ENCODE measurements around the gene PCAT6.
"Not testable (repeated sequence)": the region's sequence is repeated elsewhere in the genome, so short reads cannot be mapped to it uniquely, and the experiment has no call there.

The PCAT6 gene

DNA sequence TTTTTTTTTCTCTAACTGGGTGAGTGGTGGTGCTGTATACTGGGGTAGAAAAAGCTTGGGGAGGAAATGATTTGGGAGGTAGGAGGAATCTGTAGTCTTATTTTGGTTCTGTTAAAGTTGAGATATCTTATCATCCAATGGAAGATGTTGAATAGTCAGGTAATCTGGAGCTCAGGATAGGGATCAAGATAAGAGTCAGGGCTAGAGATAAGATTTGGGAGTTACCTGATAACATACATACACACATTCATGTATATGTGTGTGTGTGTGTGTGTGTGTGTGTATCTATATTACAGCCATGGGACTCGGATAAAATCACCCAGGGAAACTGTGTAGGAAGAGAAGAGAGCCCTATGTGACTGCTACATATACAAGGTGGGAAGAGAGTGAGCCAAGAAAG, 8.1 kb downstream of the PCAT6 start:
- no peak for DNase-seq
- Mint-ChIP-seq H3K4me1 (peaks cover 7% of the 10 kb centered on the region), H3K4me3 (no peak overlapping the region), H3K27me3 (ENCODE audit: low read depth, poor library complexity) (peaks cover 48% of the 10 kb centered on the region), H3K27ac (no peak overlapping the region), H3K9me3 (no peaks in the 10 kb centered on the region), H3K36me3 (ENCODE audit: low read depth) (no peaks in the 10 kb centered on the region)
- TF ChIP-seq, protein P1, sequence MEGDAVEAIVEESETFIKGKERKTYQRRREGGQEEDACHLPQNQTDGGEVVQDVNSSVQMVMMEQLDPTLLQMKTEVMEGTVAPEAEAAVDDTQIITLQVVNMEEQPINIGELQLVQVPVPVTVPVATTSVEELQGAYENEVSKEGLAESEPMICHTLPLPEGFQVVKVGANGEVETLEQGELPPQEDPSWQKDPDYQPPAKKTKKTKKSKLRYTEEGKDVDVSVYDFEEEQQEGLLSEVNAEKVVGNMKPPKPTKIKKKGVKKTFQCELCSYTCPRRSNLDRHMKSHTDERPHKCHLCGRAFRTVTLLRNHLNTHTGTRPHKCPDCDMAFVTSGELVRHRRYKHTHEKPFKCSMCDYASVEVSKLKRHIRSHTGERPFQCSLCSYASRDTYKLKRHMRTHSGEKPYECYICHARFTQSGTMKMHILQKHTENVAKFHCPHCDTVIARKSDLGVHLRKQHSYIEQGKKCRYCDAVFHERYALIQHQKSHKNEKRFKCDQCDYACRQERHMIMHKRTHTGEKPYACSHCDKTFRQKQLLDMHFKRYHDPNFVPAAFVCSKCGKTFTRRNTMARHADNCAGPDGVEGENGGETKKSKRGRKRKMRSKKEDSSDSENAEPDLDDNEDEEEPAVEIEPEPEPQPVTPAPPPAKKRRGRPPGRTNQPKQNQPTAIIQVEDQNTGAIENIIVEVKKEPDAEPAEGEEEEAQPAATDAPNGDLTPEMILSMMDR (IDR thresholded peaks at IDR 0.05), result no peak

DNA sequence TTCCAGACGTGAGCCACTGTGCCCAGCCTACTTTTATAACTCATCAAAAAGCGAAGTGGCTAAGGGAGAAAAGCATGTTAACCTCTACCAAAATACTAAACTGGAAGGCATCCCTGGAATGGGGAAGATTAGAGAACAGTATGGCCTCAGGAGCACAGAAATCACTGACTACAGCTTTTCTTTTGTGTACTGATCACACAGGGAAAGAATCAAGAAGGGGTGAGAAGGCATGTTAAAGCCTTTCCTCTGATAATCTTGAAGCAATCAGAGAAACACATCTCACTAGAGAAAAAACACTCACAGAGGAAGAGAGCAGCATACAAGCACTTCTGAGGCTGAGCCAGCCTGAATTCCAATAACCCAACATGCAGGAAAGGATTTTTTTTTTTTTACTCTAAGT, 10.7 kb downstream of the PCAT6 start:
- Mint-ChIP-seq H3K27me3 (ENCODE audit: low read depth, poor library complexity) (peaks cover 43% of the 10 kb centered on the region), H3K4me3 (no peak overlapping the region), H3K4me1 (no peaks in the 10 kb centered on the region), H3K27ac (peak overlapping the region; percentile 34), H3K36me3 (ENCODE audit: low read depth) (no peaks in the 10 kb centered on the region), H3K9me3 (no peaks in the 10 kb centered on the region)
- no peak for DNase-seq
- TF ChIP-seq, protein P1 (IDR thresholded peaks at IDR 0.05), result no peak

DNA sequence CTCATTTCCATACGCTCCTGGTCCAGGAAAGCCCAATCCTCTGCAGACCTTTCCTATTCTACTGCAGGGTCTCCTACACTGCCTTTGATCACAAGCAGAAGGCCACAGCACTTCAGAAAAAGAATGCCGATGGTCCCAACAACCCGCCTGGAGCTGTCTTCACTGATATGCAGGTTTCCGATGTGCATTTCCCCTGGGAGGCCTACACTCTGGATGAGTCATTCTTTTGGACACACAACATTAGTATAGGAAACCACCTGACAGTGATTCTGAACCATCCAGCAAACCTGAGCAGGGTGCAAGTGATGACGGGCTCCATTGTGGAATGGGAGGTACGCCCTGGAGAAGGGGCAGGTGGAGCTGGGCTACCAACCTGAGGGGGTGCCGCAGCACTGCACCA, 15.0 kb downstream of the PCAT6 start:
- H3K27me3 Mint-ChIP-seq (ENCODE audit: low read depth, poor library complexity), result peaks cover 33% of the 10 kb centered on the region
- H3K4me1 Mint-ChIP-seq, result no peaks in the 10 kb centered on the region
- no peaks in the 10 kb centered on the region for H3K9me3 Mint-ChIP-seq
- no peaks in the 10 kb centered on the region for H3K36me3 Mint-ChIP-seq (ENCODE audit: low read depth)
- no peak for DNase-seq
- TF ChIP-seq, protein P1 (IDR thresholded peaks at IDR 0.05), result no peak
- H3K4me3 Mint-ChIP-seq, result no peak overlapping the region
- H3K27ac Mint-ChIP-seq, result no peak overlapping the region

DNA sequence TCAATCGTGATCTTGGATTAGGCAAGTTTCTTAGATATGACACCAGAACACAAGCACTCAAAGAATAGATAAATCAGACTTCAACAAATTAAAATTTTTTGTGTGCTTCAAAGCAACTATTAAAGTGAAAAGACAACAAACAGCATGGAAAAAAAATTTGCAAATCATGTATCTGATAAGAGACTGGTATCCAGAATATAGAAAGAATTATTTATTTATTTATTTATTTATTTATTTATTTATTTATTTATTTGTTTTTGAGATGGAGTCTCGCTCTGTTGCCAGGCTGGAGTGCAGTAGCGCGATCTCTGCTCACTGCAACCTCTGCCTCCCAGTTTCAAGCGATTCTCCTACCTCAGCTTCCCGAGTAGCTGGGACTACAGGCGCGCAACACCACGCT, 18.5 kb downstream of the PCAT6 start:
- not testable (repeated sequence) for DNase-seq; H3K27ac Mint-ChIP-seq; H3K36me3 Mint-ChIP-seq (ENCODE audit: low read depth); H3K4me3 Mint-ChIP-seq; H3K4me1 Mint-ChIP-seq; H3K9me3 Mint-ChIP-seq
- H3K27me3 Mint-ChIP-seq (ENCODE audit: low read depth, poor library complexity), result peaks cover 27% of the 10 kb centered on the region

DNA sequence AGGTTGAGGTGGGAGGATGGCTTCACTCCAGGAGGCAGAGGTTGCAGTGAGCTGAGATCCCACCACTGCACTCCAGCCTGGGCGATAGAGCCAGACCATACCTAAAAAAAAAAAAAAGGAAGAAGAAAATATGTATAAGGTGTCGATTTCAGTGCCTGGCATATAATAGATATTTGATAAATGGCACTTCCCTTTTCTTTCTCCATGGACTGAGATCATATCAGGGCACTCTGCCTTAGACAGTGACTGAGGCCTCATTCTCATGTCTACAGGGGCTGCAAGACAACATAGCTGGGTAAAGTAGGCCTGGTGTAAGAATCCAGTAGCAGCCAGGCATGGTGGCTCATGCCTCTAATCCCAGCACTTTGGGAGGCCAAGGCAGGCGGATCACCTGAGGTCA, 21.2 kb downstream of the PCAT6 start:
- no peak overlapping the region for H3K27ac Mint-ChIP-seq
- H3K4me3 Mint-ChIP-seq, result no peak overlapping the region
- H3K36me3 Mint-ChIP-seq (ENCODE audit: low read depth), result no peaks in the 10 kb centered on the region
- no peaks in the 10 kb centered on the region for H3K4me1 Mint-ChIP-seq
- H3K27me3 Mint-ChIP-seq (ENCODE audit: low read depth, poor library complexity), result peaks cover 24% of the 10 kb centered on the region
- DNase-seq, result no peak
- no peaks in the 10 kb centered on the region for H3K9me3 Mint-ChIP-seq
- TF ChIP-seq, protein P1 (IDR thresholded peaks at IDR 0.05), result no peak

DNA sequence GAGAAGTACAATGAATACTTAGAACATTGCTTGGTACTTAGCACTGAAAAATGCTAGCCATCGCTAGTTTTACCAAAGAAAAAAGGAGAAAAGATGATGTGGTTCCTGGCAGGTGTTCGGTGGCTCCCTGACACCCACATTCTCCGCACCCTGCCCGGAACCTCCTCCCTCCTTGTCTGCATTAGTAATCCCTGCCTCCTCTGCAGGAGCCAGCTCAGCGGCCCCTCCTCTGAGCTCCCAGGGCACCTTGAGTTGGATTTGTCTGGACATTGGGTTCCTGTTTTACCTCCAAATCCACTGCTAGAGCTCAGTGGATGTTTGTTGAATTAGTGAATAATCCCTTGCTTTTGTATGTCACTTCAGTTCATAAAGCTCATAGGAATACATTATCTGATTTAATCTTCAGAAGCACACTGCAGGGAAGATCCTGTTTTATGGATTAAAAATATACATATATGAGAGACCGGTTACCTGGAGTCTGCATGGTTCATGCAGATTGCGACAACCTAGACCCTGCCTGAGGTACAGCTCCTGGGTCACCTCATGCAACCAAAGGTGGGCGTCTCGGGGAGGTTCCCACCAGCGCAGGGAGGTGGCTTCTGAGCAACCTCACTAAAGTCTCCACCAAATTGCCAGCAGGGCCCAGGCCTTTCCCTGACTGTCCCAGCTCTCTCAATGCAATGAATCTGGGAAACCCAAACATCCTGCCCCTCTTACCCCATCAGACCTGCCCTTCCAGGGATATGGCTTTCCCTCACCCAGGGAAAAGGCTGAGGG, 24.2 kb downstream of the PCAT6 start:
- no peak for DNase-seq
- TF ChIP-seq, protein P1 (IDR thresholded peaks at IDR 0.05), result no peak
- Mint-ChIP-seq H3K27ac (no peak overlapping the region), H3K4me3 (no peak overlapping the region), H3K4me1 (no peaks in the 10 kb centered on the region), H3K9me3 (no peaks in the 10 kb centered on the region), H3K27me3 (ENCODE audit: low read depth, poor library complexity) (peaks cover 18% of the 10 kb centered on the region), H3K36me3 (ENCODE audit: low read depth) (no peaks in the 10 kb centered on the region)
